ENCODE results near the gene F5.

The F5 gene

GRCh38 chr1:169528215-169529067 lies 57.8 kb downstream of the F5 start:
- Histone ChIP-seq H3K27me3 (no peaks in the 10 kb centered on the region), H3K36me3 (no peaks in the 10 kb centered on the region), H3K9me3 (no peaks in the 10 kb centered on the region), H3K4me1 (peaks cover 0 to 7% (median 0%) of the 10 kb centered on the region in 4 donors), H3K27ac (no peak overlapping the region), H3K4me3 (no peak overlapping the region)
- intact Hi-C loops (cut with DNase I; ENCODE audit: low total_unique reads), result no loop called here
- TF ChIP-seq, protein P1, sequence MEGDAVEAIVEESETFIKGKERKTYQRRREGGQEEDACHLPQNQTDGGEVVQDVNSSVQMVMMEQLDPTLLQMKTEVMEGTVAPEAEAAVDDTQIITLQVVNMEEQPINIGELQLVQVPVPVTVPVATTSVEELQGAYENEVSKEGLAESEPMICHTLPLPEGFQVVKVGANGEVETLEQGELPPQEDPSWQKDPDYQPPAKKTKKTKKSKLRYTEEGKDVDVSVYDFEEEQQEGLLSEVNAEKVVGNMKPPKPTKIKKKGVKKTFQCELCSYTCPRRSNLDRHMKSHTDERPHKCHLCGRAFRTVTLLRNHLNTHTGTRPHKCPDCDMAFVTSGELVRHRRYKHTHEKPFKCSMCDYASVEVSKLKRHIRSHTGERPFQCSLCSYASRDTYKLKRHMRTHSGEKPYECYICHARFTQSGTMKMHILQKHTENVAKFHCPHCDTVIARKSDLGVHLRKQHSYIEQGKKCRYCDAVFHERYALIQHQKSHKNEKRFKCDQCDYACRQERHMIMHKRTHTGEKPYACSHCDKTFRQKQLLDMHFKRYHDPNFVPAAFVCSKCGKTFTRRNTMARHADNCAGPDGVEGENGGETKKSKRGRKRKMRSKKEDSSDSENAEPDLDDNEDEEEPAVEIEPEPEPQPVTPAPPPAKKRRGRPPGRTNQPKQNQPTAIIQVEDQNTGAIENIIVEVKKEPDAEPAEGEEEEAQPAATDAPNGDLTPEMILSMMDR (IDR thresholded peaks at IDR 0.05), result no peak
- no peak for DNase-seq

GRCh38 chr1:169527451-169528214 lies 58.6 kb downstream of the F5 start:
- DNase-seq, result no peak
- no peak overlapping the region for H3K27ac ChIP-seq
- intact Hi-C loops (cut with DNase I; ENCODE audit: low total_unique reads), result no loop called here

DNA sequence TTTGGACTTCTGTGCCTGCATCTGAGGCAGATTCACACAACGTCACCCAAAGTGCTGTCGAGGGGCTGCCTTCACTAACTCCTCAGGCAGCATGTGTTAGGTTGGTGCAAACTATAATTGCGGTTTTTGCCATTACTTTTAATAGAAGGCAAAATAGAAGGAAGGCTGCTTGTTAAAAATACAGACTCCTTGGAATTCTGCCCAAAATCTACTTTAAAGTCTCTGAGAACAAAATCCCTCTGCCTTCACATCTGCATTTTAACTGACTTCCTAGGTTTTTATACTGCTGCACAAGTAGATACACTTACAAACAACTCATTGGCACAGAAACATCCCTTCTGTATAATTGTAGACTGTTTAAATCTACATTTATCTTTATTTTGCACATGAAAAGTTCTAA lies 59.3 kb downstream of the F5 start:
- TF ChIP-seq, protein P1 (IDR thresholded peaks at IDR 0.05), result no peak
- intact Hi-C loops (cut with DNase I; ENCODE audit: low total_unique reads), result no loop called here
- H3K27ac ChIP-seq, result no peak overlapping the region
- H3K4me1 ChIP-seq, result peaks cover 0 to 7% (median 0%) of the 10 kb centered on the region in 4 donors
- H3K4me3 ChIP-seq, result no peak overlapping the region
- DNase-seq, result no peak
- no peaks in the 10 kb centered on the region for H3K36me3 ChIP-seq
- no peaks in the 10 kb centered on the region for H3K27me3 ChIP-seq
- no peaks in the 10 kb centered on the region for H3K9me3 ChIP-seq

More at GRCh38 chr1:169527451-169528214, 58.6 kb downstream of the F5 start:
- Histone ChIP-seq H3K4me3 (no peak overlapping the region), H3K27me3 (no peaks in the 10 kb centered on the region), H3K9me3 (no peaks in the 10 kb centered on the region), H3K4me1 (peaks cover 0 to 7% (median 0%) of the 10 kb centered on the region in 4 donors), H3K36me3 (no peaks in the 10 kb centered on the region)
- TF ChIP-seq, protein P1 (IDR thresholded peaks at IDR 0.05), result no peak

DNA sequence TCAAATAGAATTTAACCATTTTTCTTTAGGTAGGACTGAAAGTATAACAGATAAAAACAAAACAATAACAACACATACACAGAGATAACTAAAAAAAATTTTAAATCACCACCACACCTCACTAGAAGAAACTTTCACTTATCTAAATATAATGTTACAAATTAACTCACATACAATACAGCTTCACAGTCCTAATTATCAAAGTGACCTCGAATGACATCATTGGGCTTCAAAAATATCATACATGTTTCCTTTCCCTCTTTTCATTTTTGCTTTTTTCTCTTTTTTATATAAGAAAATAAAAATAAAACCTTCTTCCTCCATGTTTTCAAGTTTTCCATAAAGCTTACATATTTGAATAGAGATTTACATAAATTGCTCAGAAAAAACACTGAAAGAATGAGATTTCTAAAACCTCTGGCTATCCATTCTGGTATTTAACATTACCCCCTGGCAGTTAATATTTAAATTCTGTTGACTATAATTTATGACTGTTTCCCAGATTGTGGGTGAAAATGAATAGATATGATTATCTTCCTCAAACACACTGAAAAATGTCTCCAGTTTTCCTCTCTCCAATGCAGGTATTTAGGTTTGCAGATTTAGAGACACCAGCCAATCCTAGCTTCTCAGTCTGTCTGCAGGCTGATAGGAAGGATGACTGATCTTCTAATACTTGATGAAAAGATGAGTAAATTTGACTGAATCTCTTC lies 60.0 kb downstream of the F5 start:
- intact Hi-C loops (cut with DNase I; ENCODE audit: low total_unique reads), result no loop called here
- DNase-seq, result no peak
- Histone ChIP-seq H3K36me3 (no peaks in the 10 kb centered on the region), H3K4me3 (no peak overlapping the region), H3K27ac (no peak overlapping the region), H3K9me3 (no peaks in the 10 kb centered on the region), H3K27me3 (no peaks in the 10 kb centered on the region), H3K4me1 (peaks cover 0 to 7% (median 0%) of the 10 kb centered on the region in 4 donors)
- TF ChIP-seq, protein P1 (IDR thresholded peaks at IDR 0.05), result no peak

GRCh38 chr1:169525391-169525790 lies 60.9 kb downstream of the F5 start:
- DNase-seq, result no peak
- Histone ChIP-seq H3K9me3 (no peaks in the 10 kb centered on the region), H3K27ac (no peak overlapping the region), H3K36me3 (no peaks in the 10 kb centered on the region), H3K4me1 (peaks cover 0 to 7% (median 0%) of the 10 kb centered on the region in 4 donors), H3K27me3 (no peaks in the 10 kb centered on the region), H3K4me3 (no peak overlapping the region)
- TF ChIP-seq, protein P1 (IDR thresholded peaks at IDR 0.05), result no peak
- intact Hi-C loops (cut with DNase I; ENCODE audit: low total_unique reads), result no loop called here

Data from tibial artery (tissue), 4 donors.